GM18526 (cell line): ENCODE data around the gene NEIL3.

Experiments
- POLR2A ChIP-seq: IDR thresholded peaks from 3 replicates; pipeline ENCODE4 v1.6.1; 2011; ENCODE audit not compliant: insufficient read length; ENCODE audit errors: extremely low read depth

The NEIL3 gene

GRCh38 chr4:177309522-177310371 is at the start of gene NEIL3:
TSS of gene NEIL3 (plus strand) at chr4:177309874. CDS start at chr4:177309954, 80 bp downstream.
- TF ChIP-seq POLR2A = peak; percentile 85

DNA sequence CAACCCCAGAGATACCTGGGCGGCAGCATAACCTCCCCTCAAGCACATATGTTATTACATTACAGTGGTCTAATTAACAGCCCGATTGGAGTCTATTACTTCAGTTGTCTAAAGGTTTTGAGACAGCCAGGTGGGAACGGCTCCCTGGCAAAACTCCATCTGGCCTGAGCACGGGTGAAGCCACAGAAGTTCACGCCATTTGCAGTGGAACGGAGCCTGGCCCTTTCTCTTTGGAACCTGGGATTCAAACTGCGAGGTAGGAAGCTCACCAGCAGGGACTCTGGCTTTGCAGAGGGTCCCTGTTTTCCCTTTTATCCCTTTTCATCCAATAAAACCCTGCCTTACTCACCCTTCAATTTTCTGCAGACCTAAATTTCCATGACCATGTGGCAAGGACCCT is 45.9 kb upstream of the NEIL3 start:
- TF ChIP-seq POLR2A = no peak

- TF ChIP-seq POLR2A = no peak
Observed at GRCh38 chr4:177264788-177265422, 44.8 kb upstream of the NEIL3 start.

GRCh38 chr4:177265729-177266128 is 43.9 kb upstream of the NEIL3 start:
- no peak for TF ChIP-seq POLR2A

- TF ChIP-seq POLR2A = no peak
Observed at GRCh38 chr4:177266506-177266905, 43.2 kb upstream of the NEIL3 start.

DNA sequence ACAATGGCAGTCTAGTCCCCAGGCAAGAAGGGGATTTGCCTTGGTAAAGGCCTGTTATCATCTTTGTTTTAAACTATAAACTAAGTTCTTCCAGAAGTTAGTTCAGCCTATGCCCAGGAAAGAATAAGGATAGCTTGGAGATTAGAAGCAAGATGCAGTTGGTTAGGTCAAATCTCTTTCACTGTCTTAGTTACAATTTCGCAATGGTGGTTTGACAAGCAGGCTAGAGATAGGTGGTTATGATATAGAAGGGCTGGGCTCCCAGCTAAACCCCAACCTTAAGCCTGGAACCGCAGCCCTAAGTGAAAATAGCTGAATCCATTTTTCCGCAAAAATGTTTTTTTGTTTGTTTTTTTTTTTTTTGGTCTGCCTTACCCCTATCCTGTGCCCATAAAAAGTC is 41.8 kb upstream of the NEIL3 start:
- no peak for TF ChIP-seq POLR2A

DNA sequence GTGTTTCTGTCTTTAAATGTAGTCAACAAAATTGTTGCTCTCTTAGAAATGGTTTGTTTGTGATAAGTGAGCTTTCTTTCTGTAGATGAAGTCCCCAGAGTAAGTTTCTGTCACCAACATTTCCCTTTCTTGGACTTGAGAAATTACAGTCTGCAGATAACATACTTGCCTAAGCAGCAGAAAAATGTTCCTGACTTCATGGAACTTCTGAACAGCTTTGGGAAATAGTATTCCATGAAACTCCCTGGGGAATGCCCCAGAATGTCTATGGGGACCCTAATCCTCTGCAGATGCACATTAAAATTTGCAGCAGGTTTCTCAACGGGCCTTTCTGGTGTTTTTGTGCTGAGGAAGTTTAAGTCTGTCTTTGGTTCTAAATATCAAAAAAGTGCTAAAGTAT is 38.6 kb upstream of the NEIL3 start:
- no peak for TF ChIP-seq POLR2A

- TF ChIP-seq POLR2A = no peak
Observed at GRCh38 chr4:177271915-177272766, 37.5 kb upstream of the NEIL3 start.

GRCh38 chr4:177275999-177276398 is 33.7 kb upstream of the NEIL3 start:
- no peak for TF ChIP-seq POLR2A

DNA sequence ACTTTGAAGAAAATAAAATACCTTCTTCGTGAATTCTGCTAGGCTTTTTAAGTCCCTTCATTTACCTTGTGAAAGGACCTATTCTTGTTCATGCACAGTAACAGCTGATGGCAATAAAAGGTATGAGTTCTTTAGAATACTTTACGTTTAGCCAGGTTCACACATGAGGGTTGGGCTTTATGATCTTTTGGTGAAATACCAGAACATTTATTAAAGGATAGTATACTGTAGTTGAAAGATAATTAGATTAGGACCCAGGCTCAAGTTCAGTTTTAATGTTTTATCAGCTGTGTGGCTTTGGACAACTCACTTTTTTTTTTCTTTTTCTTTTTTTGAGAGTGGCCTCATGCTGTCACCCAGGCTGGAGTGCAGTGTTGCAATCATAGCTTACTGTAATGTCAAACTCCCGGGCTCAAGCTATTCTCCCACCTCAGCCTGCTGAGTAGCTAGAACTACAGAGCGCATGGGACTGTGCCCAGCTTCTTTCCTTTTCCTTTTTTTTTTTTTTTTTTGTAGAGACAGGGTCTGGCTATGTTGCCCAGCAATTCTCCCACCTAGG is 28.2 kb upstream of the NEIL3 start:
- no peak for TF ChIP-seq POLR2A

DNA sequence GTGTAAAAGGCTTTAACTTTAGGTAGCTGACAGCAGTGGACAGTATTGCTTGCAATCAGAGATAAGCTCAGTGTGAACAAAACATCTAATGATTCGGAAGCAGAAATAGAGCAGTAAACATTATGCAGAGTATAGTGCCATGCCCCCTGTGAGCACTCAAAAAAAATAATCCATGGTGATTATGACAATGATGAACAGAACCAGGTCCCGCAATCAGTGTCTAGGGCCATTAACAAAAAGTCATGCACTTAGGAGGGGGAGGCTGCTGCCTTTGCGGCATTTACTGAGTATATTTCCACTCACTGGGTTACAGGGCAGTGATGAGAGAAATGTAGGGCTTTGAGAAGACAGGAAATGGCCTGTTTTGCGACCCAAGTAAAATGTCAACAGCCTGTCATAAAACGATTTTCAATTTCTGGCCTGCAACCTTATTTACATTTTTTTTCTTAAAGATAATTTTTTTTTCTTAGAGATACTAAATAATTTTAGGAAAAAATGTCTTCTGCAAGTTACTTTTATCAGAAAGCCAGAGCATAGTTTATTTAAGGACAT is 27.3 kb upstream of the NEIL3 start:
- TF ChIP-seq POLR2A = no peak

GRCh38 chr4:177283167-177283566 is 26.5 kb upstream of the NEIL3 start:
- no peak for TF ChIP-seq POLR2A

- TF ChIP-seq POLR2A = no peak
Observed at GRCh38 chr4:177285953-177286352, 23.7 kb upstream of the NEIL3 start.

- TF ChIP-seq POLR2A = no peak
Observed at GRCh38 chr4:177287255-177287654, 22.4 kb upstream of the NEIL3 start.

DNA sequence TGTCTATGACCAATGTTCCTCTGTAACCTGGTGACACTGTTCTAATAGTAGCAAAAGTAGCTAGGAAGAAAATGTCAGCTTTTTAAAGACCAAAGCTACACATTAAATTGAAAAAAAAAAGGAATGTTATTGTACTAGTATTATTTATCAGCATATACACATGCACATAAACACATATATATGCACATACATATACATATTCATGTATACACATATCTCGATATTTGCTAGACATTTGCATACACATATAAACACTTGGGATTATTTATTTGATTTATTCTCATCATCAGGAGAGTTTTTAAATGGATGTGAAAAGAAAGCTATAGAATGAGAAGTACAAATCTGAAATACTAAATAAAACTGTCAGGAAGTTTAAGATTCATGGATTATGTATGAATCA is 21.3 kb upstream of the NEIL3 start:
- no peak for TF ChIP-seq POLR2A
